Measurements from ENCODE around the gene PALD1.

DNA sequence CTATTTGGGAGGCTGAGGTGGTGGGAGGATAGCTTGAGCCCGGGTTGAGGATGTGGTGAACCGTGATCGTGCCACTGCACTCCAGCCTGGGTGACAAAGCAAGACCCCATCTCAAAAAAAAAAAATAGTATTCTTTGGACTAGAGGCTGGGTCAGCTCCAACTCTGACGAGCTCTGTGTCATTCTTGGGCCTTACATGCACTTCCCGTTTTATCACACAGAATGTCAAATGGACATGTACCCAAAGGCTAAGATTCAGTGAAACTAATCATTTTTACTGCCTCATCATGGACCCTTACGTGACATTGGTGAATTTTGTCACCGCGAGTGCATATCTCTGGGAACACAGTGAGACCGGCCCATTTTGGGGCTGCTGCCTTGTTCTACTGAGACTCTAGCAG lies 27.3 kb downstream of the PALD1 start:
- TF ChIP-seq CTCF (IDR thresholded peaks at IDR 0.05) (no peak), POLR2A (IDR thresholded peaks at IDR 0.05; ENCODE audit: low read depth) (no peak)

All from esophagus muscularis mucosa (tissue), 3 donors.